ENCODE results near the gene MAMLD1.

The MAMLD1 gene

GRCh38 chrX:150504397-150505182 is 141.5 kb downstream of the MAMLD1 start:
- peak; percentile 38 for DNase-seq

DNA sequence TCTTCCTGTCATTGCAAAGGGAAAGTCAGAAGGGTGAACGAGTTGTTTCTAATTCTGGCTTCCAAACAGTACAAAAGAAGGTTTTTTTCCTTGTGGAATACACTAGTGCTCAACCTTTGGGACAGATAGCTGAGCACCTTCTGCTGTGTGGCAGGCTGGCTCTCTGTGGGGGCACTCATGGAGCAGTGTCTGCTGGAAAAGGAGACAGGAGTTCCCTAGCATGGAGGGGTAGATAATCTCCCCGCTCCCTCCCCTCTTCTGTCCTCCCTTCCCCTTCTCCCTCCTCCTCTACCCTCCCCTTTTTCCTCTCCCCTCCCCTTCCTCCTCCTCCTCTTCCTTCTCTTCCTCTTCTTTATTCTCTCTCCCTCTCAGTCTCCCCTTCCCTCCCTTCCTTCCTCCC is 142.9 kb downstream of the MAMLD1 start:
- no peak for DNase-seq

DNA sequence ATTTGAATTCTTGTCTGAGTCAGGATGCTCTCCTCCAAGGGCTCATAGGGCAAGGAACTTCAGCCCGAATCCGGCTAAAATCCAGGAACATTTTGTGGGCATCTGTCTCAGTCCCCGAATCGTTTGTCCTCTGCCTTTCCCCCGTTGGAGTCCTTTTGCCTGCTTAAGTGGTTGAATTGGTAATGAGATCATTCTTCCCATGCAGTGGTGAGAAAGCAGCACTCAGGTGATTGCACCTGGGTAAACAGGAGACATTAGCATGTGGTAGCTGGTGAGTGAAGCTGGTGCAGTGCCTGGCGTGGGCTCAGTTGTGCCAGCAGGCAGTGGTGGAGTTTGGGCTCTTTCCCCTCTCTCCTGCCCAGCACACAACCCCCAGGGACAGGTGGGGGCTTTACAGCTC is 143.4 kb downstream of the MAMLD1 start:
- peak; percentile 25 for DNase-seq

DNA sequence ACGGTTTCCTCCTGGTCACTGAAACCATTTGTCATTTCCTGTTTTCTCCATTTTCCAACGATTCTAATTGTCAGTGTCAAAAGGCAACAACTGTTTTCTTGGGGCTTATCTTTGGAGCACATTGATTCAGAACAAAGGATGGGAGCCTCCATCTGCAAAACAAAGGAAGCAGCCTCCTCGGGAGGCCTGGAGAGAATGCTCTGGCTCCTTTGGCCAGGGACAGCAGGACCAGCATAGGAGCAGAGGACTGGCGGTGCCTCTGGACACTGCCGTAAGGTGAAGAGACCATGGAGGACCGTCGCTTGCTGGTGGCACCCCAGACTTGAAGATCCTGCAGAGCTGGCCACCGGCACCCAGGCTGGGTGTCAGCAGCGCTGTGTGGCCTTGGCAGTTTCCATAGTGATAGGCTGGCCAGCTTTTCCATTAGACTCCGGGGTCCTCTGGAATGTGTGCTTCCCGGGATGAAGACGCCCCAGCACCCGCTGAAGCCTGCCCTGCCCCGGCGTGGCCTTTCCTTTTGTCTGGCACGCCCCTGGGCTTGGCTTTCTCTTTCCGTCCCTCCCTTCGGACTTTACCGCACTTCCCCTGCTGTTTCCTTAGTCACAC is 144.2 kb downstream of the MAMLD1 start:
- DNase-seq: no peak

- no peak for DNase-seq
These were observed 144.9 kb downstream of the MAMLD1 start for GRCh38 chrX:150508018-150508417.

DNA sequence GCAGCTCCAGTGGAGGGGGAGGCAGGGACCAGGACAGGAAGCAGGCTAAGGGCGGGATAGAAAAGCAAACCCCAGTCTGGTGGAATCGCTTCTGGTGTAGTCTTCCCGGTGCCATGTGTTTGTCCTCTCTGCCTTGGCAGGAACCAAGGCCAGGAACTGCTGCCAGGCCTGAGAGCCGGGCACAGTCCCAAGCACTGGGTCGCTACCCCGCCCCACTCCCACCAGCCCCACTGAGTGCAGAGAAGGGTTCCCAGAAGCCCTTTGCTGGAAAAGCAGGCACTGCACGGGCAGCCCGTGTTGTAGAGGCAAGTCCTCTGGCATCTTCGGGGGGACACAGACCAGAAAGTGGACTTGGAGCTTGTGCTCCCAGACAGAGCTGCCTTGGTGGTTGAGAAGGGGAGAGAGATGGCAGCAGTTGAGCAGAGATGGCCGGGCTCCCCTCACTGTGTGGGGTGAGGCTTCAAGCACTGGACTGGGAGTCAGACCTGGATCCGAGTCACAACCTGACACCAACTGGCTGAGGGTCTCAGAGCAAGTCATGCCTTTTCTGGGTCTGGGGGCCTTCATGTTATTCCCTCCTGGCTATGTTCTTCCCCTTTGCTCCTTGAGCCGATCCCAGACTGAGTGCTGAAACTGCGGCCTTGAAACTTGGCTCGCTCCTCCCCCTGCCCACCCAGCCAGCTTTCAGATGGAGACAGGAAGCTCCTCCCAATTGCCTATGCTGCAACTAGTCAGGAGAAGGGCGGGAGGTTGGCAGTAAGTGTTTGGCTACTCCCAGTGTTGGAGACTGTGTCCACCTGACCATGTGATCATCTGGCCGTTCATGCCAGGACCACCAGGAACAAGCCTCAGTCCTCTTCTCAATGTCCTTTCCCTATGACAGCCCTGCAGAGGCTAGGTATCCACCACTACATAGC is 145.6 kb downstream of the MAMLD1 start:
- no peak for DNase-seq

GRCh38 chrX:150509703-150510102 is 146.6 kb downstream of the MAMLD1 start:
- DNase-seq: no peak

DNA sequence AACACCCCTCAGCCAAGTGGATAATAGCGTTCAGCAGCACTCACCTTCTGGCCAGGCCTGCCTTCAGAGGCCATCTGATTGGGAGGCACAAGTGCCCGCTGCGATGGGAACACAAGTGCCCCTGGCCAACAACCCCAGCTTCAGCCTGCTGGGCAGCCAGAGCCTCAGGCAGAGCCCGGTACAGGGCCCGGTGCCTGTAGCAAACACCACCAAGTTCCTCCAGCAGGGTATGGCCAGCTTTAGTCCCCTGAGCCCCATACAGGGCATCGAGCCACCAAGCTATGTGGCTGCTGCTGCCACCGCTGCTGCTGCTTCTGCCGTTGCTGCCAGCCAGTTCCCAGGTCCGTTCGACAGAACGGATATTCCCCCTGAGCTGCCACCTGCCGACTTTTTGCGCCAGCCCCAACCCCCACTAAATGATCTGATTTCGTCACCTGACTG is 149.4 kb downstream of the MAMLD1 start:
- DNase-seq: no peak

DNA sequence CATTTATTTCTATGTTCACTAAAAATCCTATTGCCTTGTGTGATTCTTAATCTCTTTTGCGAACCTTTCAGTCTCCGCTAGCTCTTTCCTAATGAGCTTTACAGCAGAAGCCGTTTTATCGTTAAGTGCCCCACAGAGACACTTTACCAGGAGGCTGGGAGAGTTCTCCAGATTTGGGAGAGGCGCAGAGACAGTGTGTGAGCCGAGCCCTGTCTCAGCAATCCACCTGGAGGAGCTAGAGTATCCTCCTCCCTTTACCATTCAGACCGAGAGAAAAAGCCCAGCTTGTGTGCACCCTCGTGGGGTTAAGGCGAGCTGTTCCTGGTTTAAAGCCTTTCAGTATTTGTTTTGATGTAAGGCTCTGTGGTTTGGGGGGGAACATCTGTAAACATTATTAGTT is 150.4 kb downstream of the MAMLD1 start:
- DNase-seq: no peak

DNA sequence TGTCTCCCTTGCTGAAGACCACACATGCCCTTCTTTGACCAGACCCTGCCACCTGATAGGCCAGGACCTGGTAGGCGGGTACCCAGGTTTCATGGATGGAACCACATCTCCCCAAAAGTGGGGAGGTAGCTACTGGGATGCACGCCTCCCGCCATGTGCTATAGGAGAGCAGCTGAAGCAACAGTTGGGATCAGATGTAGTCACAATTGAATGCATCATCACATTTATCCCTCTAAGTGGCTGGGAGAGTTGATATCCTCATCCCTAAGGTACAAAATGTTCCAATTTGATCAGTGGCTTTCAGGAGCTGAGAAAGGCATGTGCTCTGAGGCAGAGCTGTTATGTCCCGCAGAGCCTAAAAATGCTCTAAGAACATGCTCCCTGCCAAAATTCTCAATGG is 151.3 kb downstream of the MAMLD1 start:
- no peak for DNase-seq

DNA sequence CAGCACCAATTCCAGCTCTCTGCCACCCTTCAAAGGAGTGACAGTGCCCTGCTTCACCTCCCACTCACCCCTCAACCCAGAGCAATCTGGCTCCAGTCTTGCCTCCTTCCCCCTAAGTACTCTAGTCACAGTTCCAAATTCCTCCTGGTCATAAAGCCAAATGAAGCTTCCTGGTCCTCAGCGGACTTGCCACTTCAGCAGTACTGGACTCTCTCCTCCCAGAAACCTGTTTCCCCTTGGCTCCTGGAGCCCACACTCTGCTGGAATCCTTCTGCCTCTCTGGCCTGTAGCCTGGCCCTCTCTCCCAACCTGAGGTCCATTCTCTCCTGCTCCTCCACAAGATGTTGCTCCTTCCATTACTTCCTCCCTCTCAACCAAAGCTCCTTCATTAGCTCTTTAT is 152.7 kb downstream of the MAMLD1 start:
- no peak for DNase-seq

DNA sequence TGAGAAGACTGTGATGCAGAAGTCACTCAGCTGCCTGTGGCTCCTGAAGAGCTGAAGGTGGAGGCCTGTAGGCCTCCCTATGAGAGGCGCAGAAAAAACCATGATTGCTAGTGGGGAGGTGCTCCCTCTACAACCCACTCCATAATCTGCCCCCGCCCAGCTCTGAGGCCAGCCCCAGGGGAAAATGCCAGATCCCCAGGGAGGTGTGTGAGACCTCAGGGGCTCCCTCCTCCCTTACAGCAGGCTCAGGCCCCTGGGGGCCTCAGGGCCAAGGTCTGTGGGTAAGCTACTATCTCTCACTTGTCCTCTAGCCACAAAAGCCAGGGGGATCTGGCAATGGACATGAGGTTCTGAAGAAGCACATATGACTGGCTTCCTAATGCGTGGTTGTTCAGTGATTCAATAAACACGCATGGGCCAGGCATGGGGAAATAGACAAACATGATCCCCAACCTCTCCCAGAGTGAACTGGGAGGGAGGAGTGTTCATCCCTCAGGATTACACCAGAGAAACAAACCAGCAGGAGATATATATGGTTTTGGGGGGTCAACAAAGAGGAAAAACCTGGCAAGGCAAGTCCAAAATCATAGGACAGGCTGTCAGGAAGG is 154.3 kb downstream of the MAMLD1 start:
- no peak for DNase-seq

GRCh38 chrX:150522494-150522893 is 159.4 kb downstream of the MAMLD1 start:
- no peak for DNase-seq

DNA sequence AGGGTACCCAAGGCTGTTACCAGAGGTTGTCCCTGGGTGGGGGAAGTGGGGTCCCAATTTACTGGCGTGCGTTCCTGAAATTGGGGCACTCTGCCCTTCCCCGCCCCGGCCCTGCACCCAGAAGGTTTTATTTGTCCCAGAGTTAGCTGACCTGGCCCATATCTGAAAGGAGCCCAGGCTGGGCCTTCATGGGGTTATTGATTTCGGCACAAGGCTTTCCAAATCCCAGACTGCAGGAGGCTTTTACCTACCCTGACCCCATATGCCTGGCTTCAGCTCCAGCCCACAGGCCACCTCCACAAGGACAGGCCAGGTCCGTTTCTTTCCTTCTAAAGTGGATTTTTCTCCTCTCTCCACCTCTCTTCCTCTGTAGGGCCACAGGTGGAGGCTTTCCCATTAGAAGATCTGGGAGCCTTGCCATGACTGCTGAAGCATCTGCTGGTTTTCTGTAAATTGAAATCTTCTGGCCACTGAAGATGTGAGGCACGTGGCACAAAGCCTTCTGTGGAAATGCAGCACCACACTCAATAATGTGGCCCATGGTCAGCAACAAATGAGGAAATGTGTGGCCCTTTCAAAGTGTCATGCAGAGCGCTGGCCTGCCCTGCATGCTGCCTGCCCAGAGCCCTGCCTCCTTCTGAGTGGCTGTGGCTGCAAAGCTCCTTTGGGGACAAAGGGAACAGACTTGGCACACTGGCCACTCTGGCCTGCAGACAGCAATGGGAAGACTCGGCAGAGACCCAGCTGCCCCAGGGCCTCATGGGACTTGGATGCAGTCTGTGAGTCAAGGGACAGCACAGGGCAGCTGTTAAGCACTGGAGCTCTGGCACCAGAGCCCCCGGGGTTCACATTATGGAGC is 162.2 kb downstream of the MAMLD1 start:
- no peak for DNase-seq

DNA sequence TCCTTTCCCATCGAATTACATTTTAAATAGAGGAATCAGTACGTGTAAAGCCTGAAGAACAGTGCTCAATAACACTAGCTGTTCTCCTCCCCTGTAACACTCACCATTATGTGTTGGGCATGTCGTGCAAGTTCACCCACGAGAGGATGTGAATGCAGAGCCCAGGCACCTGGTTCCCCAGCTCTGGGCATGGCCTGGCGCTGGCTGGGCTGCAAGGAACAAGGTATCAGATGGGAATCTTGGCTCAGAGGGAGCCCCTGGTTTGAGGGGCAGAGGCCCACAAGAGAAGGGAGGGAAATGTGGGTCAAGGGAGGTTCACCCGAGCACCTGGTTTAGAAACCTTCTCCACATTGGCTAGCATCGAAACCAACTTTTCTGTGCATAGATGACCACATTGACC is 163.6 kb downstream of the MAMLD1 start:
- no peak for DNase-seq

- DNase-seq: no peak
These were observed 164.0 kb downstream of the MAMLD1 start for GRCh38 chrX:150527108-150527507.

GRCh38 chrX:150529587-150529986 is 166.5 kb downstream of the MAMLD1 start:
- DNase-seq: no peak

DNA sequence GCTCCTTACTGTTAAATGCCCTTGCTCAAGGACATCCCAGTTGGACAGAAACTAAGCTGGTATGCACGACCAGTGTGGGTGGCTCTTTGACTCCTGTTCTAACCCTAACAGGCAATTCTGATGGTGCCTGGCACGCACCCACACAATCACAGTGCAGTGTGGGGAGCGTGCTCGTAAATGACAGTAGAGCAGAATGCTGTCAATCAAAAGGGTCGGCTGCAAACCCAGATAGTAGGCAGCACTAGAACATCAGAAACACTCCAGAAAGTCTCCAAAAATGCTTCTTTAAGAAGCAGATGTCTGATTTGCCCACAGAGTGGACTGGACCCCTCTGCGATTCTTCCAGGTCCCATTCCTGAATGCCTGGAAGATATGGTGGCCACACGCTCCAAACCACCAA is 167.7 kb downstream of the MAMLD1 start:
- DNase-seq: no peak

DNA sequence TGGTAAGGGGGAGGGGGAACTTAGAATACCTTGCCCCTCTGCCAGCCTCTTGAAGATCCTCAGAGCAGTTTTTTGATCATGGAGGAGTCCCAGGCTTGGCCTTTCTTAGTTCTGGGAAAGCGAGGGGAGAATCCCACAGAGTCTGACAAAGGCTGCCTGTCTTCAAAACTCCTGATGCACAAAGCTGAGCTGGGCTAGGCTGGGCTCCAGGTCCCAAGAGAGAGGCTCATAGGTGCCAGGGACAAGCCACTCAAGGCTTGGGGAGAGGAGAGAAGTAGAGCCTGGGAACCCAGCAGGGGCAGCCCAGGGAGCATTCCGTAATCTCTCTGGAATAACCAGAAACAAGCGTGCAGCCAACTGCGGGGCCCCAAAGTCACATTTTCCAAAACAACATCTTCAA is 168.3 kb downstream of the MAMLD1 start:
- no peak for DNase-seq

GRCh38 chrX:150533863-150534262 is 170.7 kb downstream of the MAMLD1 start:
- no peak for DNase-seq

DNA sequence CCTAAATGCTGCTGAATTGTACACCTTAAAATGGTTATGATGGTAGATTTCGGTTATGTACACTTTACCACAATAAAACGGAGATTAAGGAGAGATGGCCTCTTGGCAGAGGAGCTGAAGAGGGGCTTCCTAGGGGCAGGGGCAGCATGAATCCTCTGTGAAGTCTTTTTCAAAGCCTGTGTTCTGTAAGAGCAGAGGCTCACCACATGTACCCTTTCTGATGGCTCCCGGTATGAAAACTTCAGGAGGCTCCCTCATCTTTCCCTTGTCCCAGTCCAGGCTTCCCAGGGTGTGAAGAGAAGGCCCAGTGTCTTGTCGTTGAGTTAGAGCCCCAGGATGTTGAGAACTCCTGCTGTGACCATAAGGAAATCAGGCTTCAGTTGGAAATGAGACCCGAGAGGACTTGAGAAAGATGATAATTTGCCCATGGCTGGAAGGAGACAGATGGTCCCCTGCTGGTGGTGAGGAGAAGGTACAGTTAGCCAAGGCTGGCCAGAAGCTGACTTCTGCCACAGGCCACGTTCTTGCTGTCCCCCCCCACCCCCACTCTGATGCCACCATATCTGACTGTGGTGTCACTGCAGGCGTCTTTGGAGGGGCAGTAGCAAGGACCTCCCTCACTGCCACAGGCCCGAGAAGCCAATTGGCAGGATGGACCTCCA is 173.5 kb downstream of the MAMLD1 start:
- DNase-seq: no peak

DNA sequence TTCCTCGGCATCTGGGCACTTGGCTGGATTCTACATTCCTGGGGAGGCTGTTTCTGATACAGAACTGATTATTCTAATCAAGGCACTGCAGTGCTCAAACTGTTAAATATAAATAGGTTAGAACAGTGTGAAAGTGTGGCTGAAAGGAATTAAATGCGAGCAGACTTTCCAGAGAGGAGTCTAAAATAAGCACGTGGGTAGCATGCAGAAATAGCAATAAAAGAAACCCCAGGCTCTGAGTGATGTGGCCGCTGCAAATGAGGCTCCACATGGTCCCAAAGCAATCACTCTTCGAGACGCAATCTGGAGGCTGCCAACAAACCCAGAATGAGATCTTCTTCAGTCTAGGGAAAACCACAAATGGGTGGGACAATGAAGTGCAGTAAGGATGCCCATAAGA is 174.7 kb downstream of the MAMLD1 start:
- no peak for DNase-seq
